ENCODE results near the gene ZNF74.
"Not testable (repeated sequence)": the region's sequence is repeated elsewhere in the genome, so short reads cannot be mapped to it uniquely, and the experiment has no call there.

Gene ZNF74

DNA sequence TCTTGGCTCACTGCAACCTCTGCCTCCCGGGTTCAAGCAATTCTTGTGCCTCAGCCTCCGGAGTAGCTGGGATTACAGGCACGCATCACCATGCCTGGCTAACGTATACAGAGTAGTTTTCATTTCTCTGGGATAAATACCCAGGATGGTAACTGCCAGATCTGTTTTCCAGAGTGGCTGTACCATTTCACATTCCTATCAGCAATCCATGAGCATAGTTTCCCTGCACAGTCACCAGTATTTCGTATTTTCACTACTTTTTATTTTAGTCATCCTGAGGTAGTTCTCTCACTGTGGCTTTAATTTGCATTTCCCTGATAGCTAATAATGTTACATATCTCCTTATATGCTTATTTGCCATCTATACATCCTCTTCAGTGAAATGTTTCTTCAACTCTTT lies 54.7 kb downstream of the ZNF74 start:
- H3K4me1 Mint-ChIP-seq (ENCODE audit: low read depth), result no peaks in the 10 kb centered on the region

GRCh38 chr22:20449819-20450550 lies 56.0 kb downstream of the ZNF74 start:
- Mint-ChIP-seq H3K27ac (no peak overlapping the region), H3K4me3 (no peak overlapping the region), H3K4me1 (ENCODE audit: low read depth) (no peaks in the 10 kb centered on the region), H3K9me3 (ENCODE audit: low read depth) (no peaks in the 10 kb centered on the region), H3K27me3 (no peaks in the 10 kb centered on the region), H3K36me3 (peaks cover 5% of the 10 kb centered on the region)

More for the DNA sequence above, 54.7 kb downstream of the ZNF74 start:
- Mint-ChIP-seq H3K27ac (no peak overlapping the region), H3K4me3 (no peak overlapping the region), H3K27me3 (no peaks in the 10 kb centered on the region), H3K36me3 (peaks cover 6% of the 10 kb centered on the region), H3K9me3 (ENCODE audit: low read depth) (no peaks in the 10 kb centered on the region)

DNA sequence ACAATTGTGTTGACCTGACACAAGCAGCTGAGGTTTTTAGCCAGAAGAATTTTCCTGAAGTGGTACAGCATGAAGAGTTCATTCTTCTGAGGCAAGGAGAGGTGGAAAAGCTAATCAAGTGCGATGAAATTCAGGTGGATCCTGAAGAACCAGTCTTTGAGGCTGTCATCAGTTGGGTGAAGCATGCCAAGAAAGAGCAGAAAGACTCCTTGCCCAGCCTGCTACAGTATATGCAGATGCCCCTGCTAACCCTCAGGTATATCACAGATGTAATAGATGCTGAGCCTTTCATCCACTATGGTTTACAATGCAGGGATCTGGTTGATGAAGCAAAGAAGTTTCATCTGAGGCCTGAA lies 56.6 kb downstream of the ZNF74 start:
- no peak overlapping the region for H3K4me3 Mint-ChIP-seq
- H3K9me3 Mint-ChIP-seq (ENCODE audit: low read depth), result no peaks in the 10 kb centered on the region
- no peaks in the 10 kb centered on the region for H3K27me3 Mint-ChIP-seq
- no peak overlapping the region for H3K27ac Mint-ChIP-seq
- peaks cover 7% of the 10 kb centered on the region for H3K36me3 Mint-ChIP-seq
- H3K4me1 Mint-ChIP-seq (ENCODE audit: low read depth), result no peaks in the 10 kb centered on the region

GRCh38 chr22:20451129-20451778 lies 57.3 kb downstream of the ZNF74 start:
- H3K27ac Mint-ChIP-seq; H3K9me3 Mint-ChIP-seq (ENCODE audit: low read depth); H3K36me3 Mint-ChIP-seq; H3K27me3 Mint-ChIP-seq; H3K4me1 Mint-ChIP-seq (ENCODE audit: low read depth); H3K4me3 Mint-ChIP-seq: not testable (repeated sequence)

- Mint-ChIP-seq H3K36me3 (peaks cover 7% of the 10 kb centered on the region), H3K4me3 (no peak overlapping the region), H3K27me3 (no peaks in the 10 kb centered on the region), H3K27ac (no peak overlapping the region), H3K4me1 (ENCODE audit: low read depth) (peaks cover 11% of the 10 kb centered on the region), H3K9me3 (ENCODE audit: low read depth) (no peaks in the 10 kb centered on the region)
These were observed 58.0 kb downstream of the ZNF74 start for GRCh38 chr22:20451920-20452319.

- peaks cover 11% of the 10 kb centered on the region for H3K4me1 Mint-ChIP-seq (ENCODE audit: low read depth)
- H3K4me3 Mint-ChIP-seq, result no peak overlapping the region
- H3K9me3 Mint-ChIP-seq (ENCODE audit: low read depth), result no peaks in the 10 kb centered on the region
- no peaks in the 10 kb centered on the region for H3K27me3 Mint-ChIP-seq
- H3K36me3 Mint-ChIP-seq, result peaks cover 7% of the 10 kb centered on the region
- H3K27ac Mint-ChIP-seq, result no peak overlapping the region
These were observed 59.3 kb downstream of the ZNF74 start for GRCh38 chr22:20453222-20453621.

GRCh38 chr22:20455709-20456063 lies 61.7 kb downstream of the ZNF74 start:
- H3K36me3 Mint-ChIP-seq, result peaks cover 13% of the 10 kb centered on the region

GRCh38 chr22:20456064-20456721 lies 62.2 kb downstream of the ZNF74 start:
- no peaks in the 10 kb centered on the region for H3K27me3 Mint-ChIP-seq
- H3K36me3 Mint-ChIP-seq, result peaks cover 10% of the 10 kb centered on the region
- H3K4me3 Mint-ChIP-seq, result no peak overlapping the region
- no peaks in the 10 kb centered on the region for H3K9me3 Mint-ChIP-seq (ENCODE audit: low read depth)
- peaks cover 29% of the 10 kb centered on the region for H3K4me1 Mint-ChIP-seq (ENCODE audit: low read depth)
- no peak overlapping the region for H3K27ac Mint-ChIP-seq

More at GRCh38 chr22:20455709-20456063, 61.7 kb downstream of the ZNF74 start:
- H3K4me1 Mint-ChIP-seq (ENCODE audit: low read depth), result peaks cover 25% of the 10 kb centered on the region
- H3K4me3 Mint-ChIP-seq, result no peak overlapping the region
- no peaks in the 10 kb centered on the region for H3K9me3 Mint-ChIP-seq (ENCODE audit: low read depth)
- H3K27me3 Mint-ChIP-seq, result no peaks in the 10 kb centered on the region
- no peak overlapping the region for H3K27ac Mint-ChIP-seq

DNA sequence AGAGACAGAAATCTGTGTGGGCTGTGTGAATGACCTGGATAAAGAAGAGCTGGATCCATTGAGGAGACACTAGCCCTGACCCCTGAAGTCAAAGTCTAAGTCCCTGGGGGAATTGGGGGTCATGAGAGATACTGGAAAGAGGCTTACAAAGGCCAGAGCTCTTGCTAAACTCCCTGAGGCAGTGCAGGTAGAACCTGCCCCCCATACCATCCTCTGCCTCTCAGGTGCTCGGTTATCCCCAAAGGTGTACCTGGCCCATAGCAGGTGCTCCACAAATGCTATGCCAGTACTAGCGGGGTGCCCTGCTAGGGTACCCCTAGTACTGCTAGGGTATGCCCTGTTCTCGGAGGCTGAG lies 62.7 kb downstream of the ZNF74 start:
- Mint-ChIP-seq H3K4me1 (ENCODE audit: low read depth) (peaks cover 29% of the 10 kb centered on the region), H3K4me3 (no peak overlapping the region), H3K9me3 (ENCODE audit: low read depth) (no peaks in the 10 kb centered on the region), H3K27ac (no peak overlapping the region), H3K36me3 (peaks cover 10% of the 10 kb centered on the region), H3K27me3 (no peaks in the 10 kb centered on the region)

- peaks cover 34% of the 10 kb centered on the region for H3K4me1 Mint-ChIP-seq (ENCODE audit: low read depth)
- no peak overlapping the region for H3K27ac Mint-ChIP-seq
- peaks cover 10% of the 10 kb centered on the region for H3K36me3 Mint-ChIP-seq
- no peak overlapping the region for H3K4me3 Mint-ChIP-seq
- H3K9me3 Mint-ChIP-seq (ENCODE audit: low read depth), result no peaks in the 10 kb centered on the region
- no peaks in the 10 kb centered on the region for H3K27me3 Mint-ChIP-seq
These were observed 63.7 kb downstream of the ZNF74 start for GRCh38 chr22:20457506-20458240.
